ENCODE data around the gene ATP9B. TPM values are rescaled to one million over a fixed set of nuclear protein-coding genes. Genes with fewer than 3 reads are reported as not detected.
"Not testable (repeated sequence)": the region's sequence is repeated elsewhere in the genome, so short reads cannot be mapped to it uniquely, and the experiment has no call there.

ATP9B gene
- total and polyA plus RNA-seq, 9 donors, result 19.9 to 72.1 (median 43.2) TPM

- intact Hi-C loops (cut with DNase I), result no loop called here
- H3K4me1 ChIP-seq (ENCODE audit: insufficient read depth), result no peaks in the 10 kb centered on the region
- no peaks in the 10 kb centered on the region for H3K9me3 ChIP-seq
- H3K4me3 ChIP-seq, result no peak overlapping the region
- 93 to 96% (median 95%) methylated on average over 2 of the region's 2 CpGs for WGBS, 3 donors
- no peak for DNase-seq
- no peak overlapping the region for H3K27ac ChIP-seq
- no peaks in the 10 kb centered on the region for H3K27me3 ChIP-seq
- no peaks in the 10 kb centered on the region for H3K36me3 ChIP-seq
- no peak for TF ChIP-seq EP300 (IDR thresholded peaks at IDR 0.05)
- no peak for TF ChIP-seq CTCF (IDR thresholded peaks at IDR 0.05)
- no peak for TF ChIP-seq POLR2A (IDR thresholded peaks at IDR 0.05)
These were observed 303.8 kb downstream of the ATP9B start for GRCh38 chr18:79372991-79373390.

- H3K27ac ChIP-seq, result no peak overlapping the region
- intact Hi-C loops (cut with DNase I), result no loop called here
- no peaks in the 10 kb centered on the region for H3K4me1 ChIP-seq (ENCODE audit: insufficient read depth)
- no peaks in the 10 kb centered on the region for H3K9me3 ChIP-seq
- H3K27me3 ChIP-seq, result no peaks in the 10 kb centered on the region
- WGBS, 3 donors, result 93 to 96% (median 93%) methylated on average over 17 of the region's 17 CpGs
- H3K36me3 ChIP-seq, result no peaks in the 10 kb centered on the region
- DNase-seq, result no peak
- no peak overlapping the region for H3K4me3 ChIP-seq
- TF ChIP-seq EP300 (IDR thresholded peaks at IDR 0.05) (no peak), POLR2A (IDR thresholded peaks at IDR 0.05) (no peak), CTCF (IDR thresholded peaks at IDR 0.05) (no peak)
These were observed 304.5 kb downstream of the ATP9B start for GRCh38 chr18:79373736-79374135.

- Histone ChIP-seq H3K4me3 (no peak overlapping the region), H3K27me3 (no peaks in the 10 kb centered on the region), H3K4me1 (ENCODE audit: insufficient read depth) (peaks cover 2% of the 10 kb centered on the region), H3K9me3 (no peaks in the 10 kb centered on the region), H3K36me3 (no peaks in the 10 kb centered on the region), H3K27ac (no peak overlapping the region)
- TF ChIP-seq CTCF (IDR thresholded peaks at IDR 0.05), result no peak
- no peak for TF ChIP-seq EP300 (IDR thresholded peaks at IDR 0.05)
- TF ChIP-seq POLR2A (IDR thresholded peaks at IDR 0.05), result no peak
- intact Hi-C loops (cut with DNase I), result no loop called here
- 83 to 92% (median 85%) methylated on average over 21 to 25 of the region's 32 CpGs for WGBS, 3 donors
- no peak for DNase-seq
These were observed 305.4 kb downstream of the ATP9B start for GRCh38 chr18:79374408-79375171.

- Histone ChIP-seq H3K4me1 (ENCODE audit: insufficient read depth) (peaks cover 2% of the 10 kb centered on the region), H3K36me3 (no peaks in the 10 kb centered on the region), H3K27ac (no peak overlapping the region), H3K9me3 (no peaks in the 10 kb centered on the region), H3K4me3 (no peak overlapping the region), H3K27me3 (no peaks in the 10 kb centered on the region)
- no peak for DNase-seq
- TF ChIP-seq CTCF (IDR thresholded peaks at IDR 0.05) (no peak), POLR2A (IDR thresholded peaks at IDR 0.05) (no peak), EP300 (IDR thresholded peaks at IDR 0.05) (no peak)
- intact Hi-C loops (cut with DNase I), result no loop called here
- 89 to 95% (median 93%) methylated on average over 10 of the region's 10 CpGs for WGBS, 3 donors
These were observed 306.4 kb downstream of the ATP9B start for GRCh38 chr18:79375441-79376154.

- WGBS, 3 donors, result 73 to 95% (median 85%) methylated on average over 12 of the region's 12 CpGs
- H3K27me3 ChIP-seq; H3K4me3 ChIP-seq; intact Hi-C loops (cut with DNase I); H3K36me3 ChIP-seq; H3K9me3 ChIP-seq; H3K4me1 ChIP-seq (ENCODE audit: insufficient read depth); H3K27ac ChIP-seq; DNase-seq: not testable (repeated sequence)
These were observed 307.5 kb downstream of the ATP9B start for GRCh38 chr18:79376661-79377060.

Measured in ovary (tissue), 9 donors.